GM12878 (cell line): Measurements from ENCODE around the gene ADAMTS2. TPM values are rescaled to one million over a fixed set of nuclear protein-coding genes. Genes with fewer than 3 reads are reported as not detected.

Source experiments
- ATAC-seq: fragments of 200-7000 bp; cut with Tn5 transposase; 3 replicates; pipeline ENCODE4 v1.9.1; 2020; ENCODE audit warnings: mild to moderate bottlenecking, moderate library complexity
- BruUV-seq: library from RNA; stranded (reverse); fragments of 400-500 nt; replicated peaks from 2 replicates; lab custom pipeline; 2021; lab: Mats Ljungman, UMichigan
- CTCF ChIA-PET: fragments of 300-600 bp; sonication (Branson Sonifier 250); formaldehyde crosslinking; extraction: SDS; loops from one replicate; lab custom pipeline; 2021; ENCODE audit warnings: inconsistent platforms; lab: Yijun Ruan, JAX
- POLR2A ChIA-PET: fragments of 350-600 bp; formaldehyde crosslinking; extraction: SDS; loops from one replicate; lab custom pipeline; 2021; ENCODE audit warnings: inconsistent platforms; lab: Charles Lee
- RAD21 ChIA-PET: fragments of 300-600 bp; sonication (Branson Sonifier 250); formaldehyde crosslinking; loops from one replicate; lab custom pipeline; 2023; ENCODE audit warnings: antibody characterized with exemption; ENCODE audit not compliant: unreplicated experiment; lab: Charles Lee
- SMC1A ChIA-PET: fragments of 300-600 bp; sonication (Branson Sonifier 250); formaldehyde crosslinking; loops from one replicate; lab custom pipeline; 2023; ENCODE audit not compliant: unreplicated experiment, uncharacterized antibody; lab: Charles Lee
- DNase-seq: peaks from one replicate; pipeline ENCODE4 v3.0.0-alpha.2; 2011; ENCODE audit warnings: low read depth, low spot score
- FAIRE-seq: peaks from 3 replicates; lab custom pipeline; 2011; peaks lifted over from hg19 to GRCh38; lab: Jason Lieb, UNC
- H2AFZ ChIP-seq: 2 replicates; pipeline ENCODE4 v1.6.0; 2011; ENCODE audit warnings: low read depth, low read length, control low read depth; ENCODE audit not compliant: control insufficient read depth
- H3K27ac ChIP-seq: 2 replicates; pipeline ENCODE4 v1.5.1; 2011; ENCODE audit warnings: control low read depth; ENCODE audit not compliant: control insufficient read depth, insufficient read depth
- H3K27me3 ChIP-seq, 2 experiments: replicated peaks in 1 of 2; 2 replicates each; pipeline versions ENCODE4 v1.6.0 to v1.6.1; 2011; ENCODE audit warnings: low read length in 1 of 2; ENCODE audit not compliant: control insufficient read depth in 2 of 2, insufficient read depth in 2 of 2
- H3K36me3 ChIP-seq, 2 experiments: 2 replicates each; pipeline ENCODE4 v1.5.1; 2011; ENCODE audit warnings: low read length in 1 of 2; ENCODE audit not compliant: control insufficient read depth in 2 of 2, insufficient read depth in 2 of 2
- H3K4me1 ChIP-seq: 2 replicates; pipeline ENCODE4 v1.6.1; 2011; ENCODE audit warnings: mild to moderate bottlenecking, low read length, moderate library complexity, mixed read lengths; ENCODE audit not compliant: control insufficient read depth, insufficient read depth
- H3K4me2 ChIP-seq: 2 replicates; pipeline ENCODE4 v1.6.0; 2011; ENCODE audit warnings: control low read depth; ENCODE audit not compliant: control insufficient read depth, insufficient read depth
- H3K4me3 ChIP-seq: fragments of 200-600 bp; sonication (generic); 2 replicates; pipeline ENCODE4 v1.5.1; 2016
- H3K79me2 ChIP-seq: 2 replicates; pipeline ENCODE4 v1.6.0; 2011; ENCODE audit warnings: low read length; ENCODE audit not compliant: control insufficient read depth, insufficient read depth
- H3K9ac ChIP-seq: 2 replicates; pipeline ENCODE4 v1.8.0; 2011; ENCODE audit warnings: low read length, control low read depth, mixed read lengths; ENCODE audit not compliant: control insufficient read depth, insufficient read depth
- H3K9me3 ChIP-seq: replicated peaks from 3 replicates; pipeline ENCODE4 v1.5.1; 2011; ENCODE audit warnings: mild to moderate bottlenecking, low read length; ENCODE audit not compliant: control insufficient read depth, insufficient read depth
- H4K20me1 ChIP-seq: 2 replicates; pipeline ENCODE4 v1.6.0; 2011; ENCODE audit not compliant: control insufficient read depth, insufficient read depth
- GABPA ChIP-seq: IDR thresholded peaks from 2 replicates; pipeline ENCODE4 v1.6.1; 2014; ENCODE audit warnings: antibody characterized with exemption, low read depth, mild to moderate bottlenecking, inconsistent platforms
- JUNB ChIP-seq: IDR thresholded peaks from 2 replicates; pipeline ENCODE4 v1.6.1; 2016; ENCODE audit warnings: antibody characterized with exemption, mild to moderate bottlenecking
- KDM1A ChIP-seq: fragments of 200-600 bp; sonication (generic); IDR thresholded peaks from 2 replicates; pipeline ENCODE4 v1.6.1; 2016; ENCODE audit warnings: borderline replicate concordance
- MEF2B ChIP-seq: fragments of 450-650 bp; IDR thresholded peaks from 2 replicates; pipeline ENCODE4 v1.6.1; 2018; ENCODE audit warnings: mild to moderate bottlenecking, moderate library complexity; ENCODE audit not compliant: partially characterized antibody, poor library complexity, severe bottlenecking
- MXI1 ChIP-seq: fragments of 150-350 bp; IDR thresholded peaks from 2 replicates; pipeline ENCODE4 v1.6.1; 2011; ENCODE audit warnings: low read depth, mild to moderate bottlenecking, inconsistent platforms, low read length, improper control_type of control experiment
- TARDBP ChIP-seq: IDR thresholded peaks from 2 replicates; pipeline ENCODE4 v1.6.1; 2016; ENCODE audit warnings: borderline replicate concordance
- WRNIP1 ChIP-seq: IDR thresholded peaks from 2 replicates; pipeline ENCODE4 v1.6.1; 2011; ENCODE audit warnings: low read depth, low read length, improper control_type of control experiment, borderline replicate concordance
- ZBTB4 ChIP-seq: fragments of 450-650 bp; formaldehyde crosslinking; IDR thresholded peaks from 2 replicates; pipeline ENCODE4 v1.4.0; 2022; ENCODE audit warnings: mild to moderate bottlenecking, moderate library complexity
- WGBS: methylation state at CpG from one replicate; pipeline ENCODE4 v1.1.6; 2016; ENCODE audit warnings: low lambda C conversion rate; ENCODE audit not compliant: insufficient replicate concordance, insufficient coverage; ENCODE audit errors: missing lambda C conversion rate; 5-methylcytosine and 5-hydroxymethylcytosine counted together
- in situ Hi-C: fragments of 300-500 bp; cut with MboI; formaldehyde crosslinking; loops from 9 replicates; pipeline ENCODE4 v1.14.3; 2018; ENCODE audit warnings: mixed read lengths
- intact Hi-C: fragments of 100-400 bp; cut with micrococcal nuclease; formaldehyde crosslinking; loops from one replicate; pipeline ENCODE4 v1.14.2; 2022; ENCODE audit not compliant: unreplicated experiment
- polyA plus RNA-seq, 11 experiments: library from polyadenylated mRNA; depleted of rRNA in 4 of 11; unstranded in 6 of 11; stranded (reverse) in 5 of 11; fragments of >200 nt; fragmentation: Nextera tagmentation in 4 of 11; fragmentation: Illumina TruSeq in 1 of 11; extraction: Ambion mirVana in 4 of 11; extraction: Trizol in 1 of 11; gene quantifications; 1 replicate in 1 of 11; 2 replicates in 10 of 11; pipeline versions ENCODE4 v1.2.1 to v1.2.3, GENCODE V29; 2011 to 2016; ENCODE audit warnings: inconsistent platforms in 2 of 11, missing spikeins in 2 of 11, low read depth in 1 of 11
- total RNA-seq, 4 experiments: library from RNA; depleted of rRNA in 3 of 4; stranded (reverse); fragments of >200 nt in 3 of 4; fragmentation: Illumina TruSeq in 1 of 4; extraction: Trizol in 1 of 4; gene quantifications; 2 replicates each; pipeline versions ENCODE4 v1.2.1 to v1.2.3, GENCODE V29; 2013 to 2021

ADAMTS2 gene
- total and polyA plus RNA-seq, 10 of the 15 experiments (the other 5 are each of a cell fraction or from before 2014, with no cell fraction given) = 0.03 to 0.05 TPM; not detected in 8

DNA sequence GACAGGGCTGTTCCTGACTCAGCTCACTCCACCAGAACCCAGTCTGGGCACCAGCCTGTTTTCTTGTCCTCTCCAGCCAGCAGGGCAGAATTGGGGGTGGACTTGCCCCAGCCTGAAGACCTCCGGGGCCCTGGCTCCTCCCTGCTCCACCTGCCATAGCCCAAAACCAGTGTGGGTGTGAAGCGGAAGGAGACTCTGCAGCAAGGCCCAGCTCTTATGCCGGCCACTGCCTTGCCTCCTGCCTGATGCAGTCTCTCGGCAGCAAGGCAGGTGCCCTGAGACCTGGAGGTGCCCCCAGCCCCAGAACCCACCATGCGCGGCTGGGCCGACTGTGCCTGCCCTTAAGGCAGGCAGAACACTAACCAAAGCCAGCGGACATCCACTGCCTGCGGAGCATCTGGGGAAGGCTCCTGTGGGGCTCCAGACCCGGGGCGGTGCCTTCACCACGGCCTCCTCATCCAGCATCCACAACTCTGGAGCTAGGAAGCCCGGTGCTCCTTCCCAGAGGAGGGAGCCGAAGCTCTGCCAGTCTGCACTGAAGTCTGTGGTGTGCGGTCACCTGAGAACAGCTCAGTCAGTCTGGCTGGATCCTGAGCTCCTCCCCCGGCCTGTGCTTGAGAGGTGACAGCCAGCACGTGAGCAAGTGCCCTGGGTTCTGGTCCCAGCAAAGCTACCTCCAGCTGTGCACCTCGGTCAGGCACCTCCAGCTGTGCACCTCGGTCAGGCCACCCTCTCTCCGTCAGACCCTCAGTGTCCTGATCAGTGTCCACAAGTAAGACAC lies 116.7 kb downstream of the ADAMTS2 start:
- ChIA-PET CTCF (no interaction called here), POLR2A (no interaction called here), SMC1A (no interaction called here), RAD21 (no interaction called here)
- Histone ChIP-seq H3K27me3 (no peaks in the 10 kb centered on the region), H3K36me3 (no peaks in the 10 kb centered on the region), H3K4me1 (no peaks in the 10 kb centered on the region), H3K9me3 (peaks cover 3% of the 10 kb centered on the region; the same call in 2 of the 3 replicates), H3K9ac (no peak overlapping the region), H2AFZ (no peak overlapping the region), H3K79me2 (no peaks in the 10 kb centered on the region), H4K20me1 (no peaks in the 10 kb centered on the region), H3K27ac (no peak overlapping the region), H3K4me3 (no peak overlapping the region), H3K4me2 (no peak overlapping the region)
- no peak for TF ChIP-seq JUNB
- no peak for TF ChIP-seq KDM1A
- in situ Hi-C loops = no loop called here
- 58% methylated on average over 19 of the region's 20 CpGs for WGBS
- DNase-seq (no peak), ATAC-seq (no peak), FAIRE-seq (no peak)
- no TSS peak for BruUV-seq
- intact Hi-C loops = no loop called here

DNA sequence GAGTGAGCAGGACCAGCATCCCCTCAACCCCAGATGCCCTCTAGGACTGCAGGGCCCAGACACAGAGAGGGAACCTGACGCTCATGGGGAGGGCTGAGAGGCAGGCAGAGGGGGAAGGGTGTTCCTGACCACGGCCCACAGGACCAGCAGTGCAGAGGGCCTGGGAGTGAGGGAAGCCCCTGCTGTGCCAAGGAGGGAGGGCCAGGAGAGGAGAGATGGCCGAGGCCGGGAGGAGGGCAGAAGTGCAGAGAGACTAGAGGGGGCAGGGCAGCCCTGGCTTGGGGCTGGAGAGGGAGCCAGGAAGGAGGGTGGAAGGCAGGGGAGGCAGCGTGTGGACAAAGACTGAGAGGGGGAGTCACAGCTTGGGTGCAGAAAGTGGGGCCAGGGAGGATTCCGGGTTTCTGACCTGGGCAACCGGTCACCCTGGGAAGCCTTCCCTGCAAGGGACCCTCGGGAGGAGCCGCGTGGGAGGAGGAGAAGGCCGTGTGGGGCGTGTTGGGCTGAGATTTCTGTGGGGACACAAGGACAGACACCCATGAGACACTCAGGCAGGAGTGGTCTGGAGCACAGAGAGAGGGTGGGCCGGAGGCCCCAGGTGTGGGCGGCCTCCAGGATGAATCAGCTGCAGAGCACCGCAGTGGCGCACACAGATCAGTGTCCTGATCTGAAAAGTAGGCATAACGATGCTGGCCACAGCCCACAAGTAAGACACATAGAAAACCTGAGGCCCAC lies 117.5 kb downstream of the ADAMTS2 start:
- no peaks in the 10 kb centered on the region for H3K27me3 ChIP-seq
- SMC1A ChIA-PET = no interaction called here
- H3K79me2 ChIP-seq = no peaks in the 10 kb centered on the region
- H2AFZ ChIP-seq = no peak overlapping the region
- intact Hi-C loops (no loop called here), in situ Hi-C loops (no loop called here)
- H3K27ac ChIP-seq = no peak overlapping the region
- POLR2A ChIA-PET = no interaction called here
- H3K9ac ChIP-seq = no peak overlapping the region
- FAIRE-seq = no peak
- H3K4me2 ChIP-seq = no peak overlapping the region
- CTCF ChIA-PET = no interaction called here
- no peak overlapping the region for H3K4me3 ChIP-seq
- TF ChIP-seq GABPA (no peak), MEF2B (no peak), WRNIP1 (no peak), TARDBP (no peak), ZBTB4 (CRISPR knock-in tag) (no peak), MXI1 (no peak)
- ATAC-seq = no peak
- no TSS peak for BruUV-seq
- H3K9me3 ChIP-seq = peaks cover 3% of the 10 kb centered on the region; the same call in 2 of the 3 replicates
- WGBS = 30% methylated on average over 17 of the region's 17 CpGs
- RAD21 ChIA-PET = no interaction called here
- H3K36me3 ChIP-seq = no peaks in the 10 kb centered on the region
- DNase-seq = no peak
- no peaks in the 10 kb centered on the region for H4K20me1 ChIP-seq
- no peaks in the 10 kb centered on the region for H3K4me1 ChIP-seq
